Sigmoid colon (tissue), 4 donors: ENCODE results near the gene LCOR.

Source experiments
- EP300 ChIP-seq, 4 donors: sonication (generic); formaldehyde crosslinking; IDR thresholded peaks; one replicate each; pipeline ENCODE4 v1.6.1; 2017; ENCODE audit warnings: antibody characterized with exemption in 4 of 4
- POLR2A ChIP-seq, 2 donors: fragments of 450-650 bp; IDR thresholded peaks; one replicate each; pipeline ENCODE4 v1.6.1; 2016; ENCODE audit warnings: antibody characterized with exemption in 2 of 2, mild to moderate bottlenecking in 2 of 2, moderate library complexity in 2 of 2
- POLR2AphosphoS5 ChIP-seq, 4 donors: sonication (generic); formaldehyde crosslinking; IDR thresholded peaks; one replicate each; pipeline ENCODE4 v1.6.1; 2017; ENCODE audit warnings: antibody characterized with exemption in 4 of 4
- TF ChIP-seq, protein P1 (sequence below), 4 experiments: fragments of 450-650 bp in 3 of 4; fragments of 200-600 bp in 1 of 4; IDR thresholded peaks; one replicate each; pipeline ENCODE4 v1.5.1; 2016 to 2019; ENCODE audit warnings: antibody characterized with exemption in 4 of 4, mild to moderate bottlenecking in 3 of 4, moderate library complexity in 2 of 4

DNA sequence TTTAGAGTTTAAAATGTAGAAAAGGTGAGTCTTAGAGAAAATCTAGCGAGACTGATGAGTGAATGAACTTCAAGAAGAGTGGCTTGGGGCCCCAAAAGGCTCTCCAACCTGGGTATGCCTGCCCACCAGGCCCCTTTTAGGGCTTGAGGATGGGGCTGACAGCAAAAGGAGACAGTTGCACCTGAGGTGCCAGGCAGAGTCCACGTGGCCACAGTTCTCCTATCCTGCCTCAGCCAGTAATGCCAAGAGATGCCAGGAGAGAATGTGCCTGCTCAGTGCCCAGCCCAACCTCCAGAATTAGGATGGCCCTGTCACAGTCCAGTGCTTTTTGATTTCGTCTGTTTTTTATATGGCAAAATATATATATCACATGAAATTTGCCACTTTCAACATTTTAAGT, 197.2 kb downstream of the LCOR start:
- TF ChIP-seq, protein P1, sequence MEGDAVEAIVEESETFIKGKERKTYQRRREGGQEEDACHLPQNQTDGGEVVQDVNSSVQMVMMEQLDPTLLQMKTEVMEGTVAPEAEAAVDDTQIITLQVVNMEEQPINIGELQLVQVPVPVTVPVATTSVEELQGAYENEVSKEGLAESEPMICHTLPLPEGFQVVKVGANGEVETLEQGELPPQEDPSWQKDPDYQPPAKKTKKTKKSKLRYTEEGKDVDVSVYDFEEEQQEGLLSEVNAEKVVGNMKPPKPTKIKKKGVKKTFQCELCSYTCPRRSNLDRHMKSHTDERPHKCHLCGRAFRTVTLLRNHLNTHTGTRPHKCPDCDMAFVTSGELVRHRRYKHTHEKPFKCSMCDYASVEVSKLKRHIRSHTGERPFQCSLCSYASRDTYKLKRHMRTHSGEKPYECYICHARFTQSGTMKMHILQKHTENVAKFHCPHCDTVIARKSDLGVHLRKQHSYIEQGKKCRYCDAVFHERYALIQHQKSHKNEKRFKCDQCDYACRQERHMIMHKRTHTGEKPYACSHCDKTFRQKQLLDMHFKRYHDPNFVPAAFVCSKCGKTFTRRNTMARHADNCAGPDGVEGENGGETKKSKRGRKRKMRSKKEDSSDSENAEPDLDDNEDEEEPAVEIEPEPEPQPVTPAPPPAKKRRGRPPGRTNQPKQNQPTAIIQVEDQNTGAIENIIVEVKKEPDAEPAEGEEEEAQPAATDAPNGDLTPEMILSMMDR (IDR thresholded peaks at IDR 0.05), result no peak
- TF ChIP-seq POLR2AphosphoS5 (IDR thresholded peaks at IDR 0.05) (no peak), EP300 (IDR thresholded peaks at IDR 0.05) (no peak), POLR2A (IDR thresholded peaks at IDR 0.05) (no peak)
